Skeletal muscle cell (primary cell): ENCODE results near the gene CGNL1.
A peak's percentile ranks its signal among the peaks of the same experiment; 100 is the strongest.

Experiments
- DNase-seq: peaks from one replicate; pipeline ENCODE4 v3.0.0-alpha.2; 2010; ENCODE audit warnings: low read depth
- H3K4me3 ChIP-seq: 2 replicates; pipeline ENCODE4 v1.5.1; 2011; ENCODE audit warnings: low read depth, mild to moderate bottlenecking, control low read depth, low read length, moderate library complexity

The CGNL1 gene

DNA sequence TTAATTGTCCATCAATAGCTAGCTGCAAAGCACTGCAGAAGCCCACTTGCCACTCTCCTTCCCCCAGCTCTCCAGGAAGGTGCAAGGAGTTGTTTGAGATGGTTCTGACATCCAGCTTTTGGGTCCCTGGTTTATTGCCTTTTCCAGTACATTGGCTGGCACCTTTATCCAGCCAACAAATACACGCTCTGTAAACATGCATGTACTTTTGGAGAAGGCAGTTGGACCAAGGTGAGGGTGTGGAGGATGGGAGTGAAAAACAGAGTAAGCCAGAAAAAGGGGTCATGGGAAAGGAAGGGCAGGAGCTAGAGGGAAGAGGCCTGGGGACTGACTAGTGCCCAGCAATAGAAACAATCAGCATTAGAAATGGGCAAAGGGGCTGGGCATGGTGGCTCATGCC is 102.7 kb downstream of the CGNL1 start:
- no peak for DNase-seq
- H3K4me3 ChIP-seq, result no peak overlapping the region

DNA sequence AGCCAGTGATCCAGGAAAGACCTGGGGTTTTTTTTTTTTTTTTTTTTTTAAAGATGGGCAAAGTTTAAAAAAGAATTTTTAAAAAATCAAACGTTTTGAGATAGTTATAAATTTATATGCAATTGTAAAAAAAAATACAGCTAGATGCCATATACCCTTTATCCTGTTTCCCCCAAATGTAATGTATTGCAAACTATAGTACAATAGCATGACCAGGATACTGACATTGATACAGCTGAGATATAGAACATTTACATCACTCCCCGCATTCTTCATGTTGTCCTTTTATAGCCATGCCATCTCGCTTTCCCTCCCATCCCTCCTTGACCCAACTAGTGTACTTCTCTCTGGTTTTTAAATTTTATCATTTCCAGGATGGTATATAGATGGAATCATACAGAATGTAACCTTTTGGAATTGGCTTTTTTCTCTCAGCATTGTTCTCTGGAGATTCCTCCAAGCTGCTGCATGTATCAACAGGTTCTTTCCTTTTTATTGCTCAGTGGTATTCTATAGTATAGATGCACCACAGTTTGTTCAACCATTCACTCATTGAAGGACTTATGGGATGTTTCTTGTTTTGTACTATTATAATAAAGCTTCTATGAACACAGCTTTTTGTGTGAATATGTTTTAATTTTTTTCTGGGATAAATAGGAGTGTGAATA is 104.9 kb downstream of the CGNL1 start:
- no peak overlapping the region for H3K4me3 ChIP-seq
- DNase-seq, result no peak

DNA sequence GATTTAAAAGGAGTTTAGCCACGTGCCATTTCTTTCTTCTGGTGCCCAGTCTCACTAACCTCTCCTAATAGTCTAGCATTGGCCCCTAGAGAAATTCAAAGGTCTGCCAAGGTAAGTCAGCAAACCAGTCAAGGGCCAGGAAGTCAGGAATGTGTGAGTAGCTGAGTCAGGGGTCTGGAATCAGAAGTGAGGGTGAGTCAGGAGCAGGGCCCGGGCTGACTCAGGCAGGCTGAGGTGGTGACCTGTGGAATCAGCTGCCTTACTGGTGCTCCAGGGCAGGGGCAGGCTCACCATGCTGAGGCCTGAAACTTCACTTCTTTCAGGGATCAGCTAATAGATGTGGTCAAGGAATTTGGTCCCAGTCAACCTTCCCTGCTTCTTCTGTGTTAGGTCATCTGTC is 109.6 kb downstream of the CGNL1 start:
- no peak overlapping the region for H3K4me3 ChIP-seq
- DNase-seq, result peak; percentile 21

DNA sequence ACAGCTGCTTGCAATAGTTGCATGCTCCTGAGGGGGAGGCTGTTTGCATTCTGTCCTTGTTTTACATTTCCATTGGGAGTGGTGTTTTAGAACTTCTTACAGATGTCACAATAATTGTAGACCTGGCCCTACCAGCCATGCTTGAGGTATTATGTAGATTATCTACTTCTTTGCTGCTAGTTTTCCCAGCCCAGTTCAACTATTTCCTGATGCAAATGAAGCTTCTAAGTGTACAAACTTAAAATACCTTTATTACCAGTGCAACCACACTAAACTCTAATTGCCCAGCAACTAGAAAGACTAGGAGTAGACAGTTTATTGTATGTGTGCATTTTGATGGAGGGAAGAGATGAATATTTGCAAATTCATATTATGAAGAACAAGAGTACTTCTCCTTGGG is 110.5 kb downstream of the CGNL1 start:
- H3K4me3 ChIP-seq, result no peak overlapping the region
- DNase-seq, result no peak

DNA sequence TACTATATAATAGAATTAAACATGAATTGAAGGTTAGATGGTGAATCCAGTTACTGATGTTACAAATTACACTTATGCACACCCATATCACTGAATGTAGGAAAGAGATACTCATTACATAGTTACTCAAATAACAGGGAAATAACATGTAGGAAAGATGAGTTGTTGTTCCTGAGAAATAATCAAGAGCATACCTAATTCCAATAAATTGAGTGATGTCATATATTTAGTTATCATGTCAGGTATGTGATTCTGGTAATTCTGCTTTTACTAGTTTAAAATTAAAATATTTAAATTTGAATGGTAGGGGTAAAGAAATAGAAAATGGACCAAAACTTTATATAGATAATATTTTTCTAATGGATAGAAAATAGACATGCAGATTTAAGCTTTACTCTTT is 112.8 kb downstream of the CGNL1 start:
- no peak for DNase-seq

DNA sequence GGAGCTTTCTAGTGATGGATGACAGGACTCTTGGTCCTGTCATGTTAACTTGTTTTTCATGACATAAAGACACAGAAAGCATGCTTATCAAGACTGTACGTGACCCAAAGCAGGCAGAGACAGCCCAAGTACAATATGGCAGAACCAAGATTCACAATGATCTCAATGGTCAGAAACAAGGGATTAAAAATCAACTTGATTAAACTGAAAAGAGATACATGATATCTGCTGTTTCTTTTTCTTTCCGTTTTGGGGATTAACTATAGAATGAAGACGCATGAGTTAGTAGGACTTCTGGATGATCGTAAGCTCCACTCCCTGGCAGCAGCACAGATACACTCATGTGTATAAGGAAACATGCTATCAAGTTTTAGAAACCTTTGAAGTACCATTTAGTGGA is 117.0 kb downstream of the CGNL1 start:
- DNase-seq, result no peak
- H3K4me3 ChIP-seq, result no peak overlapping the region

More for the DNA sequence above, 112.8 kb downstream of the CGNL1 start:
- H3K4me3 ChIP-seq, result no peak overlapping the region

DNA sequence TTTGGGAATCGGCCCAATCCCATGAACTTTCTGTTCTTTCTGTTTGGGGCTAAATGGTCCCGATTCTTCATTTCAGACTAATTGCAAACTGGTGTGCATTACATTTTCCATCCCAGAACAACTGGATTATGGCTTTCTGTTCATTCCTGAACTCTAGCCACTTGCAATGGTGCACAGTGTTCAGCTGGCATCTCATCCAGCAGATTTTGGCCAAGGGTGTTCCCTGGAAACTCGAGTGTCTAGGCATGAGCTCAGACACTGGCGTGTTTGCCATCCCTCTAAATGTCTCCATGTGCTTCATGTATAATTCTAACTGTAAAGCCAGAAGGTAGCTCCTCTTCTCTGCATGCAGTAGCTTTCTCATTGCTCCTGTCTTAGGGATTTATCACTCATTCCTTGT is 118.3 kb downstream of the CGNL1 start:
- no peak for DNase-seq
- no peak overlapping the region for H3K4me3 ChIP-seq

DNA sequence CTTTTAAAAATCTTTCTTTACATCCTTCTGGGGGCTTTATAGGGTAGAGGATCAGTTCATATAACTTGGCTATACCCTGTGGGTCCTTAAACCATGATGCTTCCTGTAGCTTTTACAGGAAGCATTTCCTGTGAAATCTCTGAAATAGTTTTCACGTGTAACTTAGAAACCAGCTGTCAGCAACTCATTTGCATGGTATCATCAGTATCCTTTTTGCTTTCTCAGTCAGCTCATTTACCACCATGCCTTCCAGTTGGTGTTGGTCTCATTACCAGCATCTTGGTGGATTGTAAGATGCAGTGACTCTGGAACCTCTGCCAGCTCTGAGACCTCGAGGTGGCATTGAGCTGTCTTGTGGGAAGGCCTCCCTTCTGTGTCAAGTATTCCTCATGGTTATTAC is 118.7 kb downstream of the CGNL1 start:
- DNase-seq, result no peak
- no peak overlapping the region for H3K4me3 ChIP-seq

DNA sequence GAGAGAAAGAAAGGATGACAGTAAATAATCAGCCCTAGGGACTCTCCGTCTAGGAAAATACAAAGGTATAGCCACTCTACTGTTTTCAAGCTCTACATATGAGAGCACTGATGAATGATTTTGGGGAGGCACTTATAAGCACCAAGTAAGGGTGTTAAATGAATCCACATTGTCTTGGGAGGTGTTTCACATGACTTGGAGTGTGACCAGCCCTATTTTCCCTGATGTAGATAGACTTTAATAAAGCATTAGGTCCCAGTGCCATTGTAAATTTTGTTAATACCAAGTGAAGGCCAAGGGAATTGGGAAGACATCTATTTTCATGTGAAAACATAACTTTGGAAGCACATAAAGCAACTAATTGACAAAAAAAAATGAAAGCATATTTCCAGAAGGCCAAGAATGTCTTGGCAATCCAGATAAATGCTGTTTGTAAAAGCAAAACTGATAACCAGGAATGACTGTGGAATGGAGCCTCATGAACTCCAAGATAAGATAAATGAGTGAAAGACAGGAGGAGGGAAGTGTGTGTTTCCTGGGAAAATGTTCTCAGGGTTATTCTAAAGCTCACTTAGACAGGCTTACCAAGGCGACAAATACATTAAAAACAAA is 119.4 kb downstream of the CGNL1 start:
- no peak for DNase-seq

DNA sequence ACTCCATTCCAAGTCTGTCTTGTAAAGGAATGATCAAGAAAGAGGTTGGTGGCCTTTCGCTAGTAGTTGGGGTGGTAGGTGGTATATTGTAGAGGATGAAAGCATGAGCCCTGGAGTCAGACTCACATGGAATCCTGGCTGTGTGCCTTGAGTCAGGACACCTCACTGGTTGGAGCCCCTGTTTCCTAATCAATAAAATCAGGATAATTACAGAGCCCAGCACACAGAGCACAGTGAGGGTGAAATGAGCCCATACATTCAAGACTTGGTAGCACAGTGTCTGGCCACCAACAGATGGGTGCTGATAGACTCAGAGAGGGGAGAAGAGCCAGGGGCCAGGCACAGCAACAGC is 120.3 kb downstream of the CGNL1 start:
- H3K4me3 ChIP-seq, result no peak overlapping the region
- DNase-seq, result no peak

More for the DNA sequence above, 119.4 kb downstream of the CGNL1 start:
- H3K4me3 ChIP-seq, result no peak overlapping the region

DNA sequence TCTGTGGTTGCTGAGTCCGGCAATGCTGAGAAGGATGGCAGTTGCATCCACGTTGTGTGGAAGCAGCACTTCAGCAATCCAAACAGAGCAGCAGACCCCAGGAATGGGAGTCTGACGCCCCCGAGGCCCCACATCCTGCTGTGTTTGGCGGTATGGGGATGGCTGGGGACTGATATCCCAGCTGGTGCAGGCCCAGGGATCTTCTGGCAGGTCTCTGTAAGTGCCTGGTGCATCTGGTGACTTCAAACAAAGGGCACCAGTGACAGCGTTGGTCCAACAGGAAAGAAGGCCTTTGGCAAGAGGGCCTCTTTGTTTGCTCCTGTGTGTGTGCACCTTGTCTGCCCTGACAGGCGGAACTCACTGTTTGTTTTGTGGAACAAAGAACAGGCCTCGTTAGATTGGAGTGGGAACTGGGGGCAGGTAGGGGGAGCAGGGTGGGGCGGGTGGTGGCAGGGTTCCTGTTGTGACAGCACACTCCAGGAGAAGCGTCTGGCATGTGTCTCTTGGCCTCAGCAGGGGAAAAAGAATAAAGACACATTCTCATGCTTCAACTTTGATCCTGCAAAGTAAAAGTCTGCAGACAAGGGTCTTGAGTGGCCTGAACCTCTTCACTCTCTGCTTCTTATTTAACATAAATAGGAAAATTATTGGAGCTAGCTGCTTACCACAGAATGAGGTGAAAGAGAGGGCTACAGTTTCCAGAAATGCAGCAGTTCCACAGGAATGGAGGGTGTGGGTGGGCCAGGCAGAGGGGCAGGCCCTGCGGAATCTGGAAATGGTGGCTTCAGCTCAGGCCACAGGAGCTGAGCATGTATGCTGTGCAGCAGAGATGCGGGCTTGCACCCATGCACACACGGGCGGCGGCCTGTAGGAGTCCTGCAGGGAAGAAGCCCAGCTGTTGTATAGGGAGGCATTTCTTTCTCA is 120.9 kb downstream of the CGNL1 start:
- no peak for DNase-seq
- H3K4me3 ChIP-seq, result no peak overlapping the region

DNA sequence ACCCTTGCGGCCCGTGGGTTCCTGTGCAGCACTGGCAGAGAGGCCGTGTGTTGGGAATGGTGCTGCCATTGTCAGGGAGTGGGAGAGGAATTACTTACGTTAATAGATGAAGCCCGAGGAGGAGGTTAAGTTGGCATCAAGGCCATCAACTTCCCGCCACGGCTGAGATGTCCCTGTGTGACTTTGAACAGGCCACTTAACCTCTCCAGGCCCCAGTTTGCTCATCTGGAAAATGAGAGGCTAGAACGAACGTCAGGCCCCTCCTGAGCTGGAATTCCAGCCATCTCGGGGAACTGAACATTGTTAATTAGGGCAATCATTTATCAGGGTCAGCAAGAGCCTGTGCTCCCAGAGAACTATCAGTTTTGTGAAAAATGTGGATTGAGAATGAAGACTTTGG is 124.0 kb downstream of the CGNL1 start:
- DNase-seq, result no peak
- no peak overlapping the region for H3K4me3 ChIP-seq

DNA sequence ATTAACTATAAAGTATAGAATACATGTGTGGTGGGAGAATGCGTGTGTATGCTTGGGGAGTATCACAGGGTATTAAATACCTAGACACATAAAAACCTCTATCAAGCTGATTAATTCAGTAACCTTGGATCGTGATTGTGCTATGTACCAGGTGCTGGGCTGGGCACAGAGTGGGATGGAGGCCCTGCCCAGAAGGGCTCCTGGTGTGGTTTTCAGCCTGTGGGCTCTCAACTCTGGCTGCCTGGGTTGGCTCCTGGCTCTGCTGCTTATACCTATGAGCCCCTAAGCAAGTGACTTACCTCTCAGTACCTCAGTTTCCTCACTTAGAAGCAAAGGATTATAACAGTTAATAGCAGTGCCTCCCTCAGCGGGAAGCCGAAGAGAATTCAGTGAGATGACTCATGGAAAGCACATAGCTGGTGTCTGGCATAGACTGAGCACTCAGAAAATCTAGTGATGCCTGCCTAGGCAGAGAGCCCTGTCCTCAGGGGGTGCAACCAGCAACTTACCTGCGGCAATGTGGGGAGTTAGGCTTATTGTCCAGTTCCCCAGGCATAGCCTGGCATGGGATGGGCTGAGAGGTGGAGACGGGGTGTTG is 124.8 kb downstream of the CGNL1 start:
- no peak overlapping the region for H3K4me3 ChIP-seq

DNA sequence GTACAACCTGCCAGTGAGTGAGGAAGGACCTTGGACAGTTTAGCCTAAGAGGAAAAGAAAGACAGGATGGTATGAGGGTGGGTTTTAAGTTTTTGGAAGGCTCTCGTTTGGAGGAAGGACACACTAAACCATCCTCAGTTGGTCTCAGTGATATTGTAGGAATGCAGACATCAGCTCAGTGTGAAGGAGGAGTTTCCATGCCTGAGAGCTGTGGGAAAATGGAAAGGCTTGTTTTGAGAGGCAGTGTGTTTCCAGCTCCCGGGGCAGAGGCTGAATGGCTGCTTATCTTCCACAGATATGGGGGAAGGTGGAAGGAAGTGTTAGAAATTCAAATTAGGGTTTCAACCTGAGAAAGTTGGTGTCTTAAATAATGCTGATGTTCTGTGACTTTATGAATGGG is 125.8 kb downstream of the CGNL1 start:
- DNase-seq, result no peak
- H3K4me3 ChIP-seq, result no peak overlapping the region

More for the DNA sequence above, 124.8 kb downstream of the CGNL1 start:
- DNase-seq, result no peak

DNA sequence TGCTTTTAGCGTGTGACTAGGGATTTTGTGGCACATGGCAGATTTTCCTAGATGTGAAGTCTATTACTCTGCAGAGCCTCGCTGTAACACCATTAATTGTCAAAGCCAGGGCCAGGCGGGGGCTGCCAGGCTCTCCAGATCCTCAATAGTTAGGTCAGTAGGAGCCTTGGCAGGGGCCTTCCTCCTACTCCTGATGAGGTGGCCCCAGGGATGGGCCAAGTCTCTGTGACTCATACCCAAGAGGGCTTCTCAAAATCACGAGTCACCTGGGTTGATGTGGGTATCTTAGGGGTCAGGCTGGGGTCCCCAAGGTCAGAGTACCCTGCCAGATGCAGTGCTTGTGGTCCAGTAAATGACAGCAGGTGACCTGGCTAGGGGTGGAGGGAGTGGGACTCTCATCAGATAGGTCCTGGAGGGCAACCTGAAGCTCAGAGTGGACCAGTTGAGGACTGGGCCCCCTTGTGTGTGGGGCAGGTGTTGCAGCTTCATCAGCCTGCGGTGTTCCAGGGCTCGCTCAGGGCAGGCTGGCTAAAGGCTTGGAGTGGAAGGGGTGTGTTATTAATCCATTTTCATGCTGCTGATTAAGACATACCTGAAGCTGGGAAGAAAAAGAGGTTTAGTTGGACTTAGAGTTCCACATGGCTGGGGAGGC is 126.9 kb downstream of the CGNL1 start:
- H3K4me3 ChIP-seq, result no peak overlapping the region
- DNase-seq, result no peak

DNA sequence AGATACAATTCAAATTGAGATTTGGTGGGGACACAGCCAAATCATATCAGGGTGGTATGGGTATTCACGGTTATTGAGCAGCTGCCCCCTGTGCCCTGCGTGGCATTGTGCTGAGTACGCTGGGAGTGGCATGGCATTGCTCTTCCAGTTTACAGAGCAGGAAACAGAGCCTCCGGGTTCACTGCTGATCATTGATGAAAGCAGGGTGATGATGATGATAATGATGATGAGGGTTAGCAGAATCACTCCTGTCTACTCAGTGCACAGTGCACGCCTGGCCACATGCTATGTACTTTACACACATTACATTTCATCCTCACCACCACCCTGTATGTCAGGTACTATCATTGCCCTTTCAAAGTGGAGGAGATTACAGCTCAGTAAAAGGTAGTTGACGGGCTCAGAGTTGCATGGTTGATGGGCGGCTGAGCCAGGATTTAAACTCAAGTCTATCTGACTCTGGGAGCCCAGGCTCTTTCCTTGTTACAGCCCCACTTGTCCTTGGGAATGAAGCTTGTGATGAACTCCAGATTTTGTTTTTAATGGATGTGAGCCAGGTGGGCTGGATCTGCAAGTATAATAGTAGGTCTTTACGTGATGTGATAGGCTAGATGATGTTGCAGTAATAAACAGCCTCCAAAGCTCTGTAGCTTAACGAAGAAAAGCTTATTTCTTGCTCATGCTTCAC is 127.8 kb downstream of the CGNL1 start:
- H3K4me3 ChIP-seq, result no peak overlapping the region
- no peak for DNase-seq

DNA sequence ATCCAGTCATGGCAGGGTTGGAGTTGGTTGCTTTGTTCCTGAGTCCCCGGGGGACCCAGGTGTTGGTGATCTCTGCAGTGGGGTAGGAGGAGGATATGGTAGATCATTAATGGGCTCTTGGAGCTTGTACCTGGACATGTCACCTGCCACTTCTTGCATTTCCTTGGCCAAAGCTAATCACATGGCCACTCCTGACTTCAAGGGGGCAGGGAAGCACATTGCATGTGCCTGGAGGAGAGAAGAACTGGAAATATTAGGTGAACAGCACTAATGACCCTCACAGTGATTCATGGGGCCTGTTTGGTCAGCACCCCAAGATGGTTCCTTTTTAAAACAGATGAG is 128.3 kb downstream of the CGNL1 start:
- DNase-seq, result no peak
- H3K4me3 ChIP-seq, result no peak overlapping the region

DNA sequence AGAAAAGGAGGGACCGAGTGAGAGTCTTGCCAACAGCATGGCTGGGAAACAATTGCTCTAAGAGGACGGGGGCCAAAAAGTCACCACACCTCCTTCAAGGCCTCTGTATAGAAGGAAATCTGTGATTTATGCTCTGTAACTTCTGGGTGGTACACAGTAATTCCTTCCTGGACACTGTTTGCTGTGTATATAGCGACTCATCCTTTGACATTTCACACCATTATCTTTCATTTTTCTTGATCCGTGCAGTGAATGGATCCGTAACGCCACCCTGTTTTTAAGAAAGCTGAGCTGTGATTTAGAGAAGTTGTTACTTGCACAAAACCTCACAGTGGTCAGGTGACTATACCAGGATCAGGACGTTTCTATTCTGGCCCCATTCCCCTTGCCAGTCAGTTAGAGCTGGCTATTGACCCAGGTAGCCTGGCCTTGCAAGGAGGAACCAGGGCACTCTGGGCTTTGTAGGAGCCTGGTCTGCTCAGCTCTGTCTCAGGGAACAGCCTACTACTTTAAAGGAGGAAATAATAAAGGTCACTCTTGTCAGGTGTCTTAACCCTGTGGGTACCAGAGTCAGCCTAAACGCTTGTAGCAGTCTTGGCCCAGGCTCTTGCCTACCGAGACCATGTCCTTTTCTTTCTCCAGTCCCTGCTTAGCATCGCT is 128.9 kb downstream of the CGNL1 start:
- no peak for DNase-seq
- H3K4me3 ChIP-seq, result no peak overlapping the region

DNA sequence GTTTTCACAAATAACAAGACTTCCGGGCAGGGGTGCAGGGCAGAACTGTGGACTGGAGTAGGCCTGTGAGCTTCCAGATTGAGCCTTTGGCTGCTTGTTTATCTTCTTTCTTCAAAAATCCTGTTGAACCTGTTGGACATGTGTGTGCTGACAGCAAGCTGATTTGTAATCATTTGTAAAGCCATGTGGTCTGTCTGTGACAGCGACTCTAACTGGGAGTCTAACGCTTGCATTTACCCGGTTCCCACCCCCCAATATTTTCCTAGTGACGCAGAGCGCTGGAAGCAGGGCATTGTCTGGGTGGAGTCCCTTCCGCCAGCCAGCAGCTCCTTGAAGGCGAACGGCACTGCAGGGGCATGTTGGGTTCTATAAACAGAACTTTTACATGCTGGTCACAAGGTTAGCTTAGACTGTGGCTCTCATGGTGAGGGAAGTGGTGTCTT is 129.7 kb downstream of the CGNL1 start:
- no peak overlapping the region for H3K4me3 ChIP-seq
- no peak for DNase-seq
